NB4 (cell line): ENCODE data around the gene MAD1L1.

Source experiments
- DNase-seq: peaks from one replicate; pipeline ENCODE4 v3.0.0; 2010; ENCODE audit warnings: low read depth
- H3K4me3 ChIP-seq: one replicate; pipeline ENCODE4 v1.5.1; 2011; ENCODE audit warnings: mild to moderate bottlenecking, low read depth, low read length, moderate library complexity
- CTCF ChIP-seq: IDR thresholded peaks from one replicate; pipeline ENCODE4 v1.5.1; 2012; ENCODE audit warnings: low read depth, low read length
- MAX ChIP-seq: IDR thresholded peaks from 2 replicates; pipeline ENCODE4 v1.6.1; 2011; ENCODE audit warnings: low read depth, low read length
- MYC ChIP-seq: IDR thresholded peaks from 2 replicates; pipeline ENCODE4 v1.6.1; 2011; ENCODE audit warnings: low read depth, low read length
- POLR2A ChIP-seq: IDR thresholded peaks from 2 replicates; pipeline ENCODE4 v1.6.1; 2011; ENCODE audit warnings: mild to moderate bottlenecking; ENCODE audit not compliant: insufficient read length; ENCODE audit errors: extremely low read depth

Gene MAD1L1

GRCh38 chr7:2253021-2253420 is 20.3 kb upstream of the MAD1L1 start:
- DNase-seq = no peak
- no peak overlapping the region for H3K4me3 ChIP-seq
- no peak for TF ChIP-seq MYC
- TF ChIP-seq POLR2A = no peak
- no peak for TF ChIP-seq CTCF
- no peak for TF ChIP-seq MAX

- no peak overlapping the region for H3K4me3 ChIP-seq
- peak; percentile 42 for DNase-seq
- no peak for TF ChIP-seq MYC
- no peak for TF ChIP-seq CTCF
- TF ChIP-seq POLR2A = no peak
- no peak for TF ChIP-seq MAX
Measured at GRCh38 chr7:2251841-2252771, 19.4 kb upstream of the MAD1L1 start.

- TF ChIP-seq POLR2A (no peak), MYC (no peak)
- no peak for DNase-seq
Measured at GRCh38 chr7:2251381-2251780, 18.6 kb upstream of the MAD1L1 start.

GRCh38 chr7:2249744-2250323 is 17.1 kb upstream of the MAD1L1 start:
- no peak for TF ChIP-seq MYC
- TF ChIP-seq CTCF = no peak
- no peak for TF ChIP-seq MAX
- no peak for TF ChIP-seq POLR2A
- no peak for DNase-seq
- no peak overlapping the region for H3K4me3 ChIP-seq

More at GRCh38 chr7:2251381-2251780, 18.6 kb upstream of the MAD1L1 start:
- no peak overlapping the region for H3K4me3 ChIP-seq

- TF ChIP-seq MAX (peak; percentile 100), MYC (peak; percentile 99), POLR2A (no peak), CTCF (no peak)
- H3K4me3 ChIP-seq = no peak overlapping the region
- peak; percentile 95 for DNase-seq
Measured at GRCh38 chr7:2248984-2249694, 16.4 kb upstream of the MAD1L1 start.
